WTC11 (cell line): ENCODE results near the gene CDH13. TPM values are rescaled to one million over a fixed set of nuclear protein-coding genes. Genes with fewer than 3 reads are reported as not detected.
A peak's percentile ranks its signal among the peaks of the same experiment; 100 is the strongest.

Experiments used
- ATAC-seq: fragments of 200-7000 bp; cut with Tn5 transposase; 2 replicates; pipeline ENCODE4 v1.10.0; 2021; ENCODE audit warnings: mild to moderate bottlenecking, moderate library complexity
- CTCF ChIA-PET: fragments of 300-600 bp; sonication (Branson Sonifier 250); formaldehyde crosslinking; loops from one replicate; lab custom pipeline; 2021; ENCODE audit warnings: antibody characterized with exemption; lab: Charles Lee
- POLR2A ChIA-PET: fragments of 350-600 bp; sonication (Branson Sonifier 250); formaldehyde crosslinking; loops from one replicate; lab custom pipeline; 2021; ENCODE audit warnings: antibody characterized with exemption; lab: Charles Lee
- DNase-seq: peaks from one replicate; pipeline ENCODE4 v3.0.0; 2021; ENCODE audit warnings: low spot score
- H3K27ac Mint-ChIP-seq: 2 replicates; pipeline ENCODE4 v1.8.0; 2021; ENCODE audit warnings: mixed read lengths
- H3K27me3 Mint-ChIP-seq: 2 replicates; pipeline ENCODE4 v1.8.0; 2021; ENCODE audit warnings: low read depth, mild to moderate bottlenecking, moderate library complexity, mixed read lengths
- H3K36me3 Mint-ChIP-seq: 2 replicates; pipeline ENCODE4 v1.8.0; 2021; ENCODE audit warnings: mixed read lengths
- H3K4me1 Mint-ChIP-seq: 2 replicates; pipeline ENCODE4 v1.8.0; 2022; ENCODE audit warnings: mixed read lengths
- H3K4me3 Mint-ChIP-seq: 2 replicates; pipeline ENCODE4 v1.8.0; 2021; ENCODE audit warnings: mild to moderate bottlenecking, moderate library complexity, mixed read lengths
- H3K9me3 Mint-ChIP-seq: 2 replicates; pipeline ENCODE4 v1.8.0; 2021; ENCODE audit warnings: mixed read lengths
- ATF1 ChIP-seq: sonication (generic); formaldehyde crosslinking; IDR thresholded peaks from 2 replicates; pipeline ENCODE4 v1.8.1; 2023; ENCODE audit warnings: mild to moderate bottlenecking, moderate library complexity, missing genetic modification reagents
- ATF6 ChIP-seq: sonication (generic); formaldehyde crosslinking; IDR thresholded peaks from 2 replicates; pipeline ENCODE4 v1.8.1; 2023; ENCODE audit warnings: mild to moderate bottlenecking, missing genetic modification reagents
- CREM ChIP-seq: sonication (generic); formaldehyde crosslinking; IDR thresholded peaks from 2 replicates; pipeline ENCODE4 v1.8.1; 2022; ENCODE audit warnings: mild to moderate bottlenecking, missing genetic modification reagents, moderate library complexity
- CTCF ChIP-seq: fragments of 200-600 bp; IDR thresholded peaks from 2 replicates; pipeline ENCODE4 v1.8.0; 2022; ENCODE audit warnings: antibody characterized with exemption
- EMX1 ChIP-seq: fragments of 250-450 bp; sonication (Bioruptor Pico); IDR thresholded peaks from 2 replicates; pipeline ENCODE4 v1.8.0; 2021; ENCODE audit warnings: mild to moderate bottlenecking
- FOXK1 ChIP-seq: sonication (generic); formaldehyde crosslinking; IDR thresholded peaks from 2 replicates; pipeline ENCODE4 v1.8.0; 2022; ENCODE audit warnings: mild to moderate bottlenecking, moderate library complexity, missing genetic modification reagents
- GABPB1 ChIP-seq: sonication (generic); formaldehyde crosslinking; IDR thresholded peaks from 2 replicates; pipeline ENCODE4 v1.8.1; 2023; ENCODE audit warnings: mild to moderate bottlenecking, missing genetic modification reagents
- HMGXB4 ChIP-seq: sonication (generic); formaldehyde crosslinking; IDR thresholded peaks from 2 replicates; pipeline ENCODE4 v1.8.1; 2023; ENCODE audit warnings: mild to moderate bottlenecking, moderate library complexity, missing genetic modification reagents
- NFATC4 ChIP-seq: fragments of 250-450 bp; sonication (Bioruptor Pico); IDR thresholded peaks from 2 replicates; pipeline ENCODE4 v1.9.0; 2021; ENCODE audit warnings: mild to moderate bottlenecking
- PRRX2 ChIP-seq: fragments of 250-450 bp; sonication (Bioruptor Pico); IDR thresholded peaks from 2 replicates; pipeline ENCODE4 v1.8.0; 2021; ENCODE audit warnings: mild to moderate bottlenecking
- RORB ChIP-seq: fragments of 250-450 bp; sonication (Bioruptor Pico); IDR thresholded peaks from 2 replicates; pipeline ENCODE4 v1.9.0; 2021; ENCODE audit warnings: mild to moderate bottlenecking
- SMAD4 ChIP-seq: sonication (generic); formaldehyde crosslinking; IDR thresholded peaks from 2 replicates; pipeline ENCODE4 v1.8.0; 2022; ENCODE audit warnings: mild to moderate bottlenecking, missing genetic modification reagents
- ZBTB21 ChIP-seq: sonication (generic); formaldehyde crosslinking; IDR thresholded peaks from 2 replicates; pipeline ENCODE4 v1.8.1; 2023; ENCODE audit warnings: mild to moderate bottlenecking, missing genetic modification reagents, borderline replicate concordance
- ZNF138 ChIP-seq: sonication (generic); formaldehyde crosslinking; conservative IDR thresholded peaks from 2 replicates; pipeline ENCODE4 v1.8.1; 2022; ENCODE audit warnings: mild to moderate bottlenecking, moderate library complexity, missing genetic modification reagents
- ZNF232 ChIP-seq: sonication (generic); formaldehyde crosslinking; IDR thresholded peaks from 2 replicates; pipeline ENCODE4 v1.8.0; 2022; ENCODE audit warnings: mild to moderate bottlenecking, missing genetic modification reagents
- total RNA-seq: library from RNA; stranded (reverse); gene quantifications from 3 replicates; pipeline ENCODE4 v1.2.3, GENCODE V29; 2021
- TF ChIP-seq, protein P1 (sequence below): sonication (generic); formaldehyde crosslinking; IDR thresholded peaks from 2 replicates; pipeline ENCODE4 v1.8.0; 2022; ENCODE audit warnings: mild to moderate bottlenecking, missing genetic modification reagents
- TF ChIP-seq, protein P2 (sequence below): sonication (generic); formaldehyde crosslinking; IDR thresholded peaks from 2 replicates; pipeline ENCODE4 v1.8.1; 2022; ENCODE audit warnings: mild to moderate bottlenecking, moderate library complexity, missing genetic modification reagents
- TF ChIP-seq, protein P3 (sequence below): sonication (generic); formaldehyde crosslinking; IDR thresholded peaks from 2 replicates; pipeline ENCODE4 v1.8.0; 2023; ENCODE audit warnings: missing genetic modification reagents, mild to moderate bottlenecking, borderline replicate concordance
- TF ChIP-seq, protein P4 (sequence below): sonication (generic); formaldehyde crosslinking; conservative IDR thresholded peaks from 2 replicates; pipeline ENCODE4 v1.8.1; 2023; ENCODE audit warnings: mild to moderate bottlenecking, low read depth, missing genetic modification reagents, moderate library complexity

Gene CDH13
- total RNA-seq, 1 experiment from 2014 or later = 0.81 TPM

DNA sequence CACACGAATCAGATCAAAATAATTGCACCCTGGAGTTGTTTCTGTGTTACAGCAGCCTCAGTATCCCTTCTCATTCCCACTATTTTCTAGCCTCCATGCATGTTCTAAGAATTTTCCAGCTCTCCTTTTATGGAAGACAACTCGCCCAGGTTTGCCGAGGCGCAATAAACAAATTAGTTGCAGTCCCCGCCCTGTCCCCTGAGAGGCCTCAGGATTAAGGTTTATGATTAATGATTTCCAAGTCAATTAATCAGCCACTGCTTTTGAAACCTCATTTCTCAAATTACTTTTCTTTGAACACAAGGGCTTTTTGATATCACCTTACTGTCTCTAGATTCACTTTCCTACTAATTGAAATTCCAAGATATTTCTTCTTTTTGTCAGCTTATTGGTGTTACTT, 1042.7 kb downstream of the CDH13 start (continued):
- TF ChIP-seq, protein P1, sequence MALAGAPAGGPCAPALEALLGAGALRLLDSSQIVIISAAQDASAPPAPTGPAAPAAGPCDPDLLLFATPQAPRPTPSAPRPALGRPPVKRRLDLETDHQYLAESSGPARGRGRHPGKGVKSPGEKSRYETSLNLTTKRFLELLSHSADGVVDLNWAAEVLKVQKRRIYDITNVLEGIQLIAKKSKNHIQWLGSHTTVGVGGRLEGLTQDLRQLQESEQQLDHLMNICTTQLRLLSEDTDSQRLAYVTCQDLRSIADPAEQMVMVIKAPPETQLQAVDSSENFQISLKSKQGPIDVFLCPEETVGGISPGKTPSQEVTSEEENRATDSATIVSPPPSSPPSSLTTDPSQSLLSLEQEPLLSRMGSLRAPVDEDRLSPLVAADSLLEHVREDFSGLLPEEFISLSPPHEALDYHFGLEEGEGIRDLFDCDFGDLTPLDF (CRISPR knock-in tag) = no peak
- no peak for TF ChIP-seq ZNF138
- no peak for TF ChIP-seq CTCF
- TF ChIP-seq, all 79 proteins: peak for 0

- ChIA-PET CTCF (no interaction called here), POLR2A (no interaction called here)
- ATAC-seq (peak; percentile 61), DNase-seq (no peak)
- Mint-ChIP-seq H3K36me3 (peaks cover 16% of the 10 kb centered on the region), H3K27ac (no peak overlapping the region), H3K9me3 (peaks cover 22% of the 10 kb centered on the region), H3K4me1 (peaks cover 3% of the 10 kb centered on the region; the same call in 1 of the 2 replicates), H3K27me3 (peaks cover 3% of the 10 kb centered on the region), H3K4me3 (no peak overlapping the region)
- TF ChIP-seq HMGXB4 (CRISPR knock-in tag) (no peak), ATF1 (CRISPR knock-in tag) (no peak), ZNF232 (CRISPR knock-in tag) (no peak)
These were observed 1048.3 kb downstream of the CDH13 start for GRCh38 chr16:83674931-83675535.

DNA sequence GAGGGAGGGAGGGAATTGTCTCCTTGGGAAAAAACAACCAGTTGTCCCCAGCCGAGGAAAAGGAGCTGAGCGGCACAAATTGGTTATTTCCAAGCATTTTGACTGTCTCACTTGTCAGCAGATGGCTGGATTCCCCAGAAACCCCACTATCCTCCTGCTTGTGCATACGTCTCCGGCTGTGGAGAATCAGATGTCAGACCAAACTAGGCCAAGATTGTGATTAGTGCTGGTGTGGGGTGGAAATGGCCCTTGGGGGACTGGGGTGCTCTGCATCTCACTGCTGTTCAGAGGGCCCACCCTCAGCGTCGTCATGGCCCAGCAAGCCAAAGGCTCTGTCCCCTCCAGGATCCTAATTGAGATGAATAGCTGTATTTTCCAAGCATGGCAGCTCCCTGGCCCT, 1049.3 kb downstream of the CDH13 start:
- ATAC-seq (no peak), DNase-seq (no peak)
- H3K36me3 Mint-ChIP-seq = peaks cover 6% of the 10 kb centered on the region
- H3K27ac Mint-ChIP-seq = no peak overlapping the region
- H3K27me3 Mint-ChIP-seq = peaks cover 3% of the 10 kb centered on the region; the same call in 1 of the 2 replicates
- POLR2A ChIA-PET = interaction anchor here (0.6 kb wide), 1 partner anchor 17 kb away, joined by 4 read pairs; no protein-coding TSS in a partner anchor
- H3K4me1 Mint-ChIP-seq = peaks cover 3% of the 10 kb centered on the region; the same call in 1 of the 2 replicates
- H3K9me3 Mint-ChIP-seq = peaks cover 12% of the 10 kb centered on the region
- CTCF ChIA-PET = no interaction called here
- H3K4me3 Mint-ChIP-seq = no peak overlapping the region
- TF ChIP-seq PRRX2 (CRISPR knock-in tag) (no peak), ZBTB21 (CRISPR knock-in tag) (no peak), NFATC4 (CRISPR knock-in tag) (no peak), RORB (CRISPR knock-in tag) (no peak), EMX1 (no peak), ATF6 (CRISPR knock-in tag) (no peak), GABPB1 (CRISPR knock-in tag) (no peak), CREM (CRISPR knock-in tag) (no peak), FOXK1 (CRISPR knock-in tag) (no peak), SMAD4 (no peak)
- TF ChIP-seq, protein P2, sequence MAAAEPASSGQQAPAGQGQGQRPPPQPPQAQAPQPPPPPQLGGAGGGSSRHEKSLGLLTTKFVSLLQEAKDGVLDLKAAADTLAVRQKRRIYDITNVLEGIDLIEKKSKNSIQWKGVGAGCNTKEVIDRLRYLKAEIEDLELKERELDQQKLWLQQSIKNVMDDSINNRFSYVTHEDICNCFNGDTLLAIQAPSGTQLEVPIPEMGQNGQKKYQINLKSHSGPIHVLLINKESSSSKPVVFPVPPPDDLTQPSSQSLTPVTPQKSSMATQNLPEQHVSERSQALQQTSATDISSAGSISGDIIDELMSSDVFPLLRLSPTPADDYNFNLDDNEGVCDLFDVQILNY (CRISPR knock-in tag) = no peak
- TF ChIP-seq, protein P3, sequence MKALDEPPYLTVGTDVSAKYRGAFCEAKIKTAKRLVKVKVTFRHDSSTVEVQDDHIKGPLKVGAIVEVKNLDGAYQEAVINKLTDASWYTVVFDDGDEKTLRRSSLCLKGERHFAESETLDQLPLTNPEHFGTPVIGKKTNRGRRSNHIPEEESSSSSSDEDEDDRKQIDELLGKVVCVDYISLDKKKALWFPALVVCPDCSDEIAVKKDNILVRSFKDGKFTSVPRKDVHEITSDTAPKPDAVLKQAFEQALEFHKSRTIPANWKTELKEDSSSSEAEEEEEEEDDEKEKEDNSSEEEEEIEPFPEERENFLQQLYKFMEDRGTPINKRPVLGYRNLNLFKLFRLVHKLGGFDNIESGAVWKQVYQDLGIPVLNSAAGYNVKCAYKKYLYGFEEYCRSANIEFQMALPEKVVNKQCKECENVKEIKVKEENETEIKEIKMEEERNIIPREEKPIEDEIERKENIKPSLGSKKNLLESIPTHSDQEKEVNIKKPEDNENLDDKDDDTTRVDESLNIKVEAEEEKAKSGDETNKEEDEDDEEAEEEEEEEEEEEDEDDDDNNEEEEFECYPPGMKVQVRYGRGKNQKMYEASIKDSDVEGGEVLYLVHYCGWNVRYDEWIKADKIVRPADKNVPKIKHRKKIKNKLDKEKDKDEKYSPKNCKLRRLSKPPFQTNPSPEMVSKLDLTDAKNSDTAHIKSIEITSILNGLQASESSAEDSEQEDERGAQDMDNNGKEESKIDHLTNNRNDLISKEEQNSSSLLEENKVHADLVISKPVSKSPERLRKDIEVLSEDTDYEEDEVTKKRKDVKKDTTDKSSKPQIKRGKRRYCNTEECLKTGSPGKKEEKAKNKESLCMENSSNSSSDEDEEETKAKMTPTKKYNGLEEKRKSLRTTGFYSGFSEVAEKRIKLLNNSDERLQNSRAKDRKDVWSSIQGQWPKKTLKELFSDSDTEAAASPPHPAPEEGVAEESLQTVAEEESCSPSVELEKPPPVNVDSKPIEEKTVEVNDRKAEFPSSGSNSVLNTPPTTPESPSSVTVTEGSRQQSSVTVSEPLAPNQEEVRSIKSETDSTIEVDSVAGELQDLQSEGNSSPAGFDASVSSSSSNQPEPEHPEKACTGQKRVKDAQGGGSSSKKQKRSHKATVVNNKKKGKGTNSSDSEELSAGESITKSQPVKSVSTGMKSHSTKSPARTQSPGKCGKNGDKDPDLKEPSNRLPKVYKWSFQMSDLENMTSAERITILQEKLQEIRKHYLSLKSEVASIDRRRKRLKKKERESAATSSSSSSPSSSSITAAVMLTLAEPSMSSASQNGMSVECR (CRISPR knock-in tag) = no peak
- TF ChIP-seq, protein P4, sequence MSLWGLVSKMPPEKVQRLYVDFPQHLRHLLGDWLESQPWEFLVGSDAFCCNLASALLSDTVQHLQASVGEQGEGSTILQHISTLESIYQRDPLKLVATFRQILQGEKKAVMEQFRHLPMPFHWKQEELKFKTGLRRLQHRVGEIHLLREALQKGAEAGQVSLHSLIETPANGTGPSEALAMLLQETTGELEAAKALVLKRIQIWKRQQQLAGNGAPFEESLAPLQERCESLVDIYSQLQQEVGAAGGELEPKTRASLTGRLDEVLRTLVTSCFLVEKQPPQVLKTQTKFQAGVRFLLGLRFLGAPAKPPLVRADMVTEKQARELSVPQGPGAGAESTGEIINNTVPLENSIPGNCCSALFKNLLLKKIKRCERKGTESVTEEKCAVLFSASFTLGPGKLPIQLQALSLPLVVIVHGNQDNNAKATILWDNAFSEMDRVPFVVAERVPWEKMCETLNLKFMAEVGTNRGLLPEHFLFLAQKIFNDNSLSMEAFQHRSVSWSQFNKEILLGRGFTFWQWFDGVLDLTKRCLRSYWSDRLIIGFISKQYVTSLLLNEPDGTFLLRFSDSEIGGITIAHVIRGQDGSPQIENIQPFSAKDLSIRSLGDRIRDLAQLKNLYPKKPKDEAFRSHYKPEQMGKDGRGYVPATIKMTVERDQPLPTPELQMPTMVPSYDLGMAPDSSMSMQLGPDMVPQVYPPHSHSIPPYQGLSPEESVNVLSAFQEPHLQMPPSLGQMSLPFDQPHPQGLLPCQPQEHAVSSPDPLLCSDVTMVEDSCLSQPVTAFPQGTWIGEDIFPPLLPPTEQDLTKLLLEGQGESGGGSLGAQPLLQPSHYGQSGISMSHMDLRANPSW (CRISPR knock-in tag) = no peak
